HEK293 (cell line): ENCODE data around the gene ATP2A2.

Source experiments
- CTCF ChIP-seq: fragments of 450-650 bp; formaldehyde crosslinking; IDR thresholded peaks from 2 replicates; pipeline ENCODE4 v1.5.1; 2016; ENCODE audit warnings: missing biosample characterization, missing genetic modification characterization
- GLIS1 ChIP-seq: fragments of 450-650 bp; formaldehyde crosslinking; IDR thresholded peaks from 2 replicates; pipeline ENCODE4 v1.5.1; 2016; ENCODE audit warnings: missing biosample characterization, missing genetic modification characterization
- MYNN ChIP-seq: fragments of 450-650 bp; formaldehyde crosslinking; IDR thresholded peaks from 2 replicates; pipeline ENCODE4 v1.5.1; 2016; ENCODE audit warnings: missing biosample characterization, missing genetic modification characterization, borderline replicate concordance
- PRDM10 ChIP-seq: fragments of 450-650 bp; formaldehyde crosslinking; IDR thresholded peaks from 2 replicates; pipeline ENCODE4 v1.5.1; 2016; ENCODE audit warnings: missing biosample characterization, missing genetic modification characterization
- SP2 ChIP-seq: fragments of 450-650 bp; formaldehyde crosslinking; IDR thresholded peaks from 2 replicates; pipeline ENCODE4 v1.5.1; 2016; ENCODE audit warnings: missing biosample characterization, missing genetic modification characterization
- ZBTB7A ChIP-seq: fragments of 450-650 bp; formaldehyde crosslinking; IDR thresholded peaks from 2 replicates; pipeline ENCODE4 v1.5.1; 2016; ENCODE audit warnings: low read depth, missing biosample characterization, missing genetic modification characterization
- ZNF140 ChIP-seq: fragments of 450-650 bp; formaldehyde crosslinking; IDR thresholded peaks from 2 replicates; pipeline ENCODE4 v1.5.1; 2016; ENCODE audit warnings: missing biosample characterization, missing genetic modification characterization
- ZNF16 ChIP-seq: fragments of 450-650 bp; formaldehyde crosslinking; IDR thresholded peaks from 2 replicates; pipeline ENCODE4 v1.5.1; 2016; ENCODE audit warnings: low read depth, missing biosample characterization, missing genetic modification characterization
- ZNF394 ChIP-seq: fragments of 450-650 bp; formaldehyde crosslinking; IDR thresholded peaks from 2 replicates; pipeline ENCODE4 v1.5.1; 2016; ENCODE audit warnings: missing biosample characterization, missing genetic modification characterization, mild to moderate bottlenecking, moderate library complexity, borderline replicate concordance

- TF ChIP-seq ZNF16 (tag by site-specific recombination) (no peak), PRDM10 (tag by site-specific recombination) (no peak), SP2 (tag by site-specific recombination) (no peak), CTCF (tag by site-specific recombination) (no peak), GLIS1 (tag by site-specific recombination) (no peak), MYNN (tag by site-specific recombination) (no peak), ZNF394 (no peak), ZBTB7A (no peak), ZNF140 (no peak)
Measured at GRCh38 chr12:110361216-110361615, 80.2 kb downstream of the ATP2A2 start.
